ENCODE results near the gene MKX. TPM values are rescaled to one million over a fixed set of nuclear protein-coding genes. Genes with fewer than 3 reads are reported as not detected.

The MKX gene
- total RNA-seq, 1 donor from 2014 or later: 5.2 TPM

DNA sequence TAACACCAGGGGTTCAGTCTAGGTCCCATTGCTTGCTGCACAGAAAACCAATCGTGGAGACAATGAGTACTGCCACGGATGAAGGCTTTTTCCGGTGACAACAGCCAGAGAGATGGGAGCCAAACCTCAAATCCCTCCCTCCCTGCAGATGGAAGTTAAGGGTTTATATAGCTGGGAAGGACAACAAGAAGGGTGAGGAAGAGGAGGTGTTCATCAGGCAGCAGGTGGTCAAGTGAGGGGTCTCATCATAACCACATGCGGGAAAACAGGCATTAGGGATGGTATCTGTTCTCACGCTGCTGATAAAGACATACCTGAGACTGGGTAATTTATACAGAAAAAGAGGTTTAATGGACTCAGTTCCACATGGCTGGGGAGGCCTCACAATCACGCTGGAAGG is 91.3 kb downstream of the MKX start:
- DNase-seq (ENCODE audit: low spot score): no peak

DNA sequence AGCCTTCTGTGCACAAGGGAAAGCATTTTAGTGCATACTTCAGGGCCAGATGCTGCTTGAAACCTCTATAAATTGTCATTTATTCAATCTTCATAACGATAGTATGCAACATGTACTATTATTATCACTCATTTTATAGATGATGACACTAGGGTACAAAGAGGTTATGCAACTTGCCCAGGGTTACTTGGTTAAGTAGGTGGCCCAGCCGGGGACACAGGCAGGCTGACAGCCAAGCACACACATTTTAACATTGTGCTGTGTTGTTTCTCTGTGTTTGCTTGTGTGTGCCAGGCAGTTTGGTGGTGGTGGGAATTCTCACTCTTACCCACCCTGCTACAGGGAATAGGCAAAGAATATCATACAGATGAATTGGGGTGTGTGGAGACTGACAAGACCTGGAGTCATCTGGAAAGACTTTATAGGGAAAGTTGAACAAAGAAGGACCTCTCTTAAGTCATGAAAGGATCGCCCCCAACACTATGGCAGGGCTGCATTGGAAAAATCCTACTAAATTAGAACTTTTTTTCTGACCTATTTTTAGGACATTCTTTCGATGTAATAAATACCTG is 98.9 kb downstream of the MKX start:
- no peak for DNase-seq (ENCODE audit: low spot score)

DNA sequence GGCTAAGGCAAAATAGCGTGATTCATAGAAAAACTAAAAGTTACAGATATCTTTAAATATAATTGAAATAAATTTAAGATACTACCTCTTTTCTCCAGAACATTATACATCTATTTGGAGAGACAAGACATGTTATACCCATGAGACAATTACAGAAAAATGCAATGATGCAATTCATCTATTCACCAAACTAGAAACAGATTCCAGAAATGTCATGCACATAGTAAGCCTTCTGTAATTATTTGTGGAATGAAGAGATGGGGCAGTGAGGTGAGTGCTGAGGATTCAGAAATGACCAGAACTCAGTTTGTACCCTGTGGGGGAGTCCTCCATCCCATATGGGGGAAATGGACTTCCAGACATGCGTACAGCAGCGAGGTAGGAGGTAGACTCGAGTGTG is 99.4 kb downstream of the MKX start:
- no peak for DNase-seq (ENCODE audit: low spot score)

DNA sequence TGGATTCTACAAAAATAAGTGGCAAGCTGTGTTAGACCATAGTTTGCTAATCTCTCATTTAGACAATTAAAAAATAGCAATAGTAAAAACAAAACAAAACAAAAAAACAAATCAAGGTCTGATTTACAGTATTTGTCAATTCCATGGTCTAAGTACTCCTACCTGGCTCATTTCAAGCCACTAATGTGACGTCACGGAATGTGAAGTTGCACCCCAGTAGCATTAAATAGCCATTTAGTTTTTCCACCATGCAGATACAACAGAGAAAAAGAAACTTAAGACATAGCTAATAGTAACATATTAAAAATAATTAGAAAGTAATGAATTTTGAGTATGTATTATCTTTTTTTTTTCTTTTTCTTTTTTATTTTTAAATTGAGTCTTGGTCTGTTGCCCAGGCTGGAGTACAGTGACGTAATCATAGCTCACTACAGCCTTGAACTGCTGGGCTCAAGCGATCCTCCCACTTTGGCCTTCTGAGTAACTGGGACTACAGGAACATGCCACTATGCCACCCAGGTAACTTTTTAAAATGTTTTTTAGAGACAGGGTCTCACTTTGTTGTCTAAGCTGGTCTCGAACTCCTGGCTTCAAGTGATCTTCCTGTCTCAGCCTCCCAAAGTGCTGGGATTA is 101.2 kb downstream of the MKX start:
- DNase-seq (ENCODE audit: low spot score): no peak

DNA sequence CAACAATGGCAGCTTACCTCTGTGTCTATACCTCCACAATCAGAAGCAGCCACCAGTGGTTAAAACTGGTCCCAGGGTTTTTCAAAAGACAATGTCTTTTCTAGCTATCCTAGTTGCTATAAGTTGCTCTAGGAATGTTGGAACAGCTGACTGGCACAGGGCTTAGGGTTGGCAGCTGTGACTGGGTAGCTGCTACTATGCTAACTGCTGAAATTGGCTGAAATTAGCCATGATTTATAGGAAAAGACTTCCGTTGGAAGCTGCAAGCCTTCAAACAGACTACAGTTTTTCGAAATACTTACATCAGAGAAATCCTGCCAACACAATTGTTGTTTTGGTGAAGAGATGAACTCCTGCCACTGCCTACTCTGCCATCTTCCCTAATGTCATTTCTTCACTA is 102.3 kb downstream of the MKX start:
- DNase-seq (ENCODE audit: low spot score): no peak

DNA sequence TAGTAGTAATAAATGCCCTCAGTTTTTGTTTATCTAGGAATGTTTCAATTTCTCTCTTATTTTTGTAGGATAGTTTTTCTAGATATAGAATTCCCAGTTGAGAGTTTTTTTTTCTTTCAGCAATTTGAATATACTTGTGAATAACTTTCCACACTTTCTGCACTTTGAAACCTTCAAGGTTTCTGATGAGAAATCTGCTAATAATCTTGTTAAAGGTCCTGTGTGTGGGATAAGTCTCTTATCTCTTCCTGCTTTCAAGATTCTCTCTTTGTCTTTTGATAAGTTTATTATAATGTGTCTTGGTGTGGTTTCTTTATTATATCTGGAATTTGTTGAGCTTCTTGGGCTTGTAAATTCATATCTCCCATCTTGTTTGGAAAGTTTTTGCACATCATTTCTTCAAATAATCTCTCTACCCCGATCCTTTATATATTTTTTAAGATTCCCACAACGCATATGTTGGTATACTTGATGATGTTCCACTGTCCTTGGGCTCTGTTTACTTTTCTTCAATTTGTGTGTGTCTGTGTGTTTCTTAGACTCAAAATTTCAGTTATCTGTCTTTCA is 103.5 kb downstream of the MKX start:
- DNase-seq (ENCODE audit: low spot score): no peak

DNA sequence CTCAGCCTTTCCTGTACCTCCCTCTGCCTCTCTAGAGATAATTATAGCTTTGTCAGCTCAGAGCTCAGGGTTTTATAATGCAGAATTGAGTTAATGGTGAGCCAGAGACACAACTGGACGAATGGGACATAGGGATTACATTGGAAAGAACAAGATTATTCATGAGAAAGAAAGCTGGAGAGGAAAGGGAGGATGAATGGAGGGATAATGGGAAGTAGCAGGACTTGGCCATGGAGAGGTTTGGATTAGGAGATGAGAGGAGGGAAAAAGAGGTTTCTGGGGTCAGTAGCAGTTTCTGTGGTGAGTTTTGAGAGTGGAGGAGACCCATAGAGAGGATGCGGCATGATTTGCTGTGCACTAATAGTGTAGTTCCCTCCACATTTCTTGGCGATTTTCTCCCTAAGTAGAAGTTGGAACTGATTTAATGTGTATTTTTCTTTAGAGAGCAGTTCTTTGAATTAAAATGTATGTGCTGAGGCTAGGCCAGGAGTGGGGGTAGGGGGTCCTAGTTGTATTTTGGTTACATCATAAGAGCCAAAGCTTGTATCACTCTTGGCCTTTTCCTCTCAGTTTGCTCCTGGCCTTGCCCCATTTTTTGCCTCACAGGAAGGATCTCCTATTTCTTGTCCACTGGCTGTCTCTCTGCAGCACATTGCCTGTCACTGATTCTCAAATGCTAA is 107.4 kb downstream of the MKX start:
- DNase-seq (ENCODE audit: low spot score): no peak

DNA sequence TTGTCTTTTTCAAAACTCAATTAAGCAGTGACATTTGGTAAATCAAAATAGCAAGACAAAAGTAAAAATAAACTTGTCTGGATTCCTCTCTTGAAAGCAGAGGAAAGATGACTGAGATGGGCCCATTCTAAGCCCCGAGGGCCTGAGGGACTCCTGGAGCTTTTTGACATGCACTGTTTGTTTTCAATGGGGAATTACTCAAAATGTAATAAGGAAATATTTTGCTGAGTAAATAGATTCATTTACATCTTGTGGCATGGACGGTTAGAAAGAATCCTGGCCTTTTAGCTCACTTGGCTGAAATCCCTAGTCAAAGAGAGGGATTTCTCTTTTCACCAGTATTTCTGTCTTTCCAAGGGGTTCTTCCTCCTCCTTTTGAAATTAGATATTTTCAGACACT is 108.0 kb downstream of the MKX start:
- no peak for DNase-seq (ENCODE audit: low spot score)

DNA sequence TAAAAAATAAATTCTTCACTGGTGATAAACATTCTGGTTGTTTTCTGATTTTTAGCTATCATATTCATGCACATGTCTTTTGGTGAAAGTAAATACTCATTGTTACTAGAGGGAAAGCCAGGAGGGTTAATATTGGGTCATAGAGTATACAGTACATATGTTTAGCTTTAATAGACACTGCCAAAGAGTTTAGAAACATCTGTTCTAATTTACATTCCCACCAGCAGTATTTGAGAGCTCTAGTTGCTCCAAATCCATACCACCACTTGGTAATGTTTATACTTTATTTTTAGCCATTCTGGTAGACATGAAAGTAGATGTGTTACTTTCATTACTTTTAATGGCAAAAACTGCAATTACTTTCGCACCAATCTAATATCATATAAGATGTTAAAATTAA is 108.8 kb downstream of the MKX start:
- DNase-seq (ENCODE audit: low spot score): no peak

DNA sequence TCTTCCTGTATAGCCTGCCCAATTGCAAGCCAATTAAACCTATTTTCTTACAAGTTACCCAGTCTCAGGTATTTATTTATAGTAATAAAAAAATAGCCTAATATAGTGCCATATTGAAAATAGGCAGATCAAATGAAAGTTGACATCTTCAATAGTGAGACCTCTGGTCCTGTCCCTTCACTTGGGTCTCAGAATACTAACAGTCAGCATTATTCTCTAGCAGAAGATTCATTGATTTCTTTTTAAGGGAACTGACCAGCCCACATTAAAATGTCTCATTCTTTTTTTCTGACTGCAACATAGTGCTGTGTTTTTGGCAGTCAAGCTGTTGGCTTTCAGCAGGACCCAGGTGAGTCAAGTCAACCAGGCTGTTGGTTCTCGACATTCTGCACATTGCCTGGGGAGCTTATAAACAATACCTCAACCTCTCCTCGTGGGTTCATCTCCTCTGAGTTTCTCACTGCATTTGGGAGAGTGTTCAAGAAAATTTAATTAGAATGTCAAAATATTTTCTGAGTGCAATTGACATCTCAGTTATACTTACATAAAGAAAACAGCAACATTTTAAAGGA is 109.8 kb downstream of the MKX start:
- no peak for DNase-seq (ENCODE audit: low spot score)

DNA sequence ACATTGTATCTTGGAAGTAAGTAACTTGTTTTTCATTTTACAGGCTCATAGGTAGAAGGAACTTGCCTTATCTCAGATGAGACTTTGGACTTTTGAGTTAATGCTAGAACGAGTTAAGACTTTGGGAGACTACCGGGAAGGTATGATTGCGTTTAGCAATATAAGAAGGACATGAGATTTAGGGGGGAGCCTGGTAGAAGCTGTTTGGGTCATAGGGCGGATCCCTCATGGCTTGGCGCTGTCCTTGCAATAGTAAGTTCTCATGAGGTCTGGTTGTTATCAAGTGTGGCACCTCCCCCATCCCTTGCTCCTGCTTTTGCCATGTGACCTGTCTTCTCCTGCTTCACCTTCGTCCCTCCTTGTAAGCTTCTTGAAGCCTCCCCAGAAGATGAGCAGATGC is 110.3 kb downstream of the MKX start:
- no peak for DNase-seq (ENCODE audit: low spot score)

DNA sequence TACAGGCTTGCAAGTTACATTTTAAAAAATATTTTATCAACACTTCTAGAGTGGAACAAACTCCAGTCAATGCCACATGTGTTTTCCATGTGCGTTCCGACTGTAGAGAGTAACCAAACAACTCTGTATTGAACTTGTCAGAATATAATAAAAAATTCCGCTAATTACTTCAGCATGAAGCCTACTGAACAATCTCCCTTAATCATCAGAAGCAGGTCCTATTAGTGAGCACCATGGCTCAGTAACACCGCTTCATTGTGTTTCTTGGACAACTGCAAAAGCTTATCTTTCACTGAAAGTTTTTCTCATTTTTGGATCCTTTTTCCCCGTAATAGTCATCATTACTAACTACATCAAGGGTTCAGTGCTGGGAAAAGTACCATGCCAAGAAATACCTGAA is 117.0 kb downstream of the MKX start:
- no peak for DNase-seq (ENCODE audit: low spot score)

DNA sequence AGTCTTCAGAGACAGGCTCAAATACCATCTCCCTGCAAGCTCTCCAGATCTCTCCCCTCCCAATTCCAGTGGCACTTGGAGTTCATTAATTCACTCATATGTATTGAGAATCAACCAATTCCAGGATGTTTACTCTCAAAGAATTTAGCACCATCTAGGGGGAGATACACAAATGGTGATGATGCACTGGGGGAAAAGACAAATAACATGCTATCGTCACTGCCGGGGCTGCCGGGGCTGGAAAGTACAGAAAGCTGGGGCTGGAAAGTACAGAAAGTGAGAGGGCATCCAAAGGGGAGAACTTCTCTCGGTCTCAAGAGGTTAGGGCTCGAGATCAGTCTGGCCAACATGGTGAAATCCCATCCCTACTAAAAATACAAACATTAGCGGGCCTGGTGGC is 118.7 kb downstream of the MKX start:
- DNase-seq (ENCODE audit: low spot score): no peak

DNA sequence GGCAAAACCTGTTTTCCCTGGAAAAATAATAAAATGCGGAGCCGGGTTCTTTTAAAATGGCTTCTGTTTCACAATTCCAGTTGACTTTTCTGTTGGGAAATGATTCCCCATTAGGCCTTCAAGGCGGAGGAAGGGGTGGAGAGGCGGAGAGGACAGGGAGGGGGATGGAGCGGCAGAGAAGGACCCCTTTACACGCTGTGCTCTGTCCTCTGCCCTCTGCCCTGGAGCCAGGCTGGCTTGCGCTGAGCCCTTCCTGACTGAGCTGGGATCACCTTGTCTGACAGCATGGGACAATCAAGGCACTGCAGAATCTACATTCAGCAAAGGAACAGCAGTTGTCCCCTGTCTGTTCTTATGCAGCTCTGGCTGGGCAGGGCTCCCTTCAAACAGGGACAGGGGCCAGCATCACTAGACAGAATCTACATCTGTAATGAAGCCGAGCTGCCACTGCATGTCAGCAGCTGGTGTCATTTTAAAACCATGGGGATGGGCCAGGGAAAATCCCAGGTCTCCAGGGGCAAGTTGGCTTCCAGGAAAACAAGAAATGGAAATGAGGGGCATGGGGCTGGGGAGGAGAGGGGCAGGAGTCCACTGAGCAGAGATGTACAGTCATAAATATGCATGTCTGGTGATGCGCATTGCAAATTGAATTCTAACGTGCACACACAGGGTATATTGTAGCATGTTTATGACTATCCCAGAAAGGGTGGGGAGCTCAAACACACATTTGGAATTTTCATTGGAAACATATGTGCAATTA is 120.0 kb downstream of the MKX start:
- DNase-seq (ENCODE audit: low spot score): no peak

DNA sequence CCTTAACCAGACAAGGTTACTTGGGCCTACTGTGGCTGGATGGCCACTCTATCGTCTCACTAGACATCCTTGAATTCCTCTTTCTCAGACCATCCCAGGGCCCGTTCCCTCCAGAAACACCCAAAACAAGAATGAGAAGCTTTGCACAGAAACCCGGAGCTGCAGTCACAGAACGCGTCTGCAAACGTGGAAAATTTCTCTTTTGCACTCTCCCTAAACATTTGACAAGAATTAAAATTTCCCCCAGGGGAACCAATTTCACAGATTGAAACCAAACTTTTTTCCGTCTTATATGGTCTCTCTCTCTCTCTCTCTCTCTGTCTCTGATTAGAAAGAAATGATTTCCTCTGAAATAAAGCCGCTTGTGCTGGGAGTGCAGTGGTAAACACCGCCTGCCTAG is 120.7 kb downstream of the MKX start:
- no peak for DNase-seq (ENCODE audit: low spot score)

Other genes with a start within 250 kb of the MKX start
- 104 TPM for gene RAB18, start 241.5 kb downstream of the MKX start, total RNA-seq

Data from mucosa of gallbladder (tissue), 1 donor.